ENCODE data around the gene NACC1.

The NACC1 gene

DNA sequence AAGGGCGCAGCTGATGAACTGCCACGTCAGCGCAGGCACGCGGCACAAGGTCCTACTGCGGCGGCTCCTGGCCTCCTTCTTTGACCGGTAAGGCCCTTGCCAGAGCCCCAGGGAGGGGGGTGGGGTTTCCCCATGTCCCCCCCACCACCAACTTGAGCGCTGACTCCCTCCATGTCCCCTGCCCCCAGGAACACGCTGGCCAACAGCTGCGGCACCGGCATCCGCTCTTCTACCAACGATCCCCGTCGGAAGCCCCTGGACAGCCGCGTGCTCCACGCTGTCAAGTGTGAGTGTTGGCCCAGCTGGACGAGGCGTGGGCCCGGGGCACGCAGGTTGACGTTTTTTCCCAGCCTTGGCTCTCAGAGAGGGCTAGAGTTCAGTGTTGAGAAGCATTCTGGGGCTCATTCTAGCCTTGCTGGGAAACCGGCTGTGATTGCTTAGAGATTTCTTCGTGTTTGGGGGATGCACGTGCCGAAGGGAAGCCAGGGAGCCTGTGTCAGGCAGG, 19.3 kb downstream of the NACC1 start:
- no peak for DNase-seq (ENCODE audit: low read depth in 1 of 2, low spot score in 1 of 2)
- no peak overlapping the region for H3K27ac ChIP-seq (replicated peaks)
- no peaks in the 10 kb centered on the region for H3K27me3 ChIP-seq (ENCODE audit: insufficient read depth, poor library complexity, severe bottlenecking)
- TF ChIP-seq, protein P1, sequence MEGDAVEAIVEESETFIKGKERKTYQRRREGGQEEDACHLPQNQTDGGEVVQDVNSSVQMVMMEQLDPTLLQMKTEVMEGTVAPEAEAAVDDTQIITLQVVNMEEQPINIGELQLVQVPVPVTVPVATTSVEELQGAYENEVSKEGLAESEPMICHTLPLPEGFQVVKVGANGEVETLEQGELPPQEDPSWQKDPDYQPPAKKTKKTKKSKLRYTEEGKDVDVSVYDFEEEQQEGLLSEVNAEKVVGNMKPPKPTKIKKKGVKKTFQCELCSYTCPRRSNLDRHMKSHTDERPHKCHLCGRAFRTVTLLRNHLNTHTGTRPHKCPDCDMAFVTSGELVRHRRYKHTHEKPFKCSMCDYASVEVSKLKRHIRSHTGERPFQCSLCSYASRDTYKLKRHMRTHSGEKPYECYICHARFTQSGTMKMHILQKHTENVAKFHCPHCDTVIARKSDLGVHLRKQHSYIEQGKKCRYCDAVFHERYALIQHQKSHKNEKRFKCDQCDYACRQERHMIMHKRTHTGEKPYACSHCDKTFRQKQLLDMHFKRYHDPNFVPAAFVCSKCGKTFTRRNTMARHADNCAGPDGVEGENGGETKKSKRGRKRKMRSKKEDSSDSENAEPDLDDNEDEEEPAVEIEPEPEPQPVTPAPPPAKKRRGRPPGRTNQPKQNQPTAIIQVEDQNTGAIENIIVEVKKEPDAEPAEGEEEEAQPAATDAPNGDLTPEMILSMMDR (IDR thresholded peaks at IDR 0.05; ENCODE audit: insufficient read depth, low read length): no peak
- TF ChIP-seq, protein P2, sequence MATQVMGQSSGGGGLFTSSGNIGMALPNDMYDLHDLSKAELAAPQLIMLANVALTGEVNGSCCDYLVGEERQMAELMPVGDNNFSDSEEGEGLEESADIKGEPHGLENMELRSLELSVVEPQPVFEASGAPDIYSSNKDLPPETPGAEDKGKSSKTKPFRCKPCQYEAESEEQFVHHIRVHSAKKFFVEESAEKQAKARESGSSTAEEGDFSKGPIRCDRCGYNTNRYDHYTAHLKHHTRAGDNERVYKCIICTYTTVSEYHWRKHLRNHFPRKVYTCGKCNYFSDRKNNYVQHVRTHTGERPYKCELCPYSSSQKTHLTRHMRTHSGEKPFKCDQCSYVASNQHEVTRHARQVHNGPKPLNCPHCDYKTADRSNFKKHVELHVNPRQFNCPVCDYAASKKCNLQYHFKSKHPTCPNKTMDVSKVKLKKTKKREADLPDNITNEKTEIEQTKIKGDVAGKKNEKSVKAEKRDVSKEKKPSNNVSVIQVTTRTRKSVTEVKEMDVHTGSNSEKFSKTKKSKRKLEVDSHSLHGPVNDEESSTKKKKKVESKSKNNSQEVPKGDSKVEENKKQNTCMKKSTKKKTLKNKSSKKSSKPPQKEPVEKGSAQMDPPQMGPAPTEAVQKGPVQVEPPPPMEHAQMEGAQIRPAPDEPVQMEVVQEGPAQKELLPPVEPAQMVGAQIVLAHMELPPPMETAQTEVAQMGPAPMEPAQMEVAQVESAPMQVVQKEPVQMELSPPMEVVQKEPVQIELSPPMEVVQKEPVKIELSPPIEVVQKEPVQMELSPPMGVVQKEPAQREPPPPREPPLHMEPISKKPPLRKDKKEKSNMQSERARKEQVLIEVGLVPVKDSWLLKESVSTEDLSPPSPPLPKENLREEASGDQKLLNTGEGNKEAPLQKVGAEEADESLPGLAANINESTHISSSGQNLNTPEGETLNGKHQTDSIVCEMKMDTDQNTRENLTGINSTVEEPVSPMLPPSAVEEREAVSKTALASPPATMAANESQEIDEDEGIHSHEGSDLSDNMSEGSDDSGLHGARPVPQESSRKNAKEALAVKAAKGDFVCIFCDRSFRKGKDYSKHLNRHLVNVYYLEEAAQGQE (IDR thresholded peaks at IDR 0.05; ENCODE audit: insufficient replicate concordance, low read depth): no peak
- no peak for TF ChIP-seq POLR2AphosphoS5 (IDR thresholded peaks at IDR 0.05; ENCODE audit: low read depth)
- H3K4me3 ChIP-seq (replicated peaks; ENCODE audit: insufficient read depth, low read length): no peak overlapping the region

DNA sequence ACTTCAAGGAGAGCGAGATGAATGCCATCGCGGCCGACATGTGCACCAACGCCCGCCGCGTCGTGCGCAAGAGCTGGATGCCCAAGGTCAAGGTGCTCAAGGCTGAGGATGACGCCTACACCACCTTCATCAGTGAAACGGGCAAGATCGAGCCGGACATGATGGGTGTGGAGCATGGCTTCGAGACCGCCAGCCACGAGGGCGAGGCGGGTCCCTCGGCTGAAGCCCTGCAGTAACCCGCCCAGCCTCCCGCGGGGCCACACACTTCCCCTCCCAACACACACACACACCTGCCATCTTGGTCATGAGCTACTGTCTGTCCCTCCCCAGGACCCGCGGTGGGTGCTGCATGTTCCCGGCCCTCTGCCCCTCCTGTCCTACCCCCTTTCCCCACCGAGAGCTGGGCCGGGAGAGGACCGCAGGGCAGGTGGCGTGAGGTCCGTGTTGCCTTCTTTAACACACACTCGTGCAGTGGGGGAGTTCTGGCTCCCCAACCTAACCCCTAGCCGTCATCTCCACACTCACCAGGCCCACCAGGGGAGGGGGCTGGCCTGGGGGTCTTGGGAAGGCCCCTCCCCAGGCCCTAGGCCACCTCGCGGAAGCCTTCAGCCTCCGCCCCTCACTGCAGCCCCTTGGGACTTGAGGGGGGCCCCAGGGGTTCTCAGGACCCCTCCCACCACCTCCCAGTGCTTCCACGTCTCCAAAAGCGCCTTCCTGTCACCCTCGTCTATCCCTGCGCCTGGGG, 20.3 kb downstream of the NACC1 start:
- Histone ChIP-seq H3K4me3 (replicated peaks; ENCODE audit: insufficient read depth, low read length) (no peak overlapping the region), H3K27me3 (ENCODE audit: insufficient read depth, poor library complexity, severe bottlenecking) (no peaks in the 10 kb centered on the region), H3K27ac (replicated peaks) (peak overlapping the region; percentile 50)
- TF ChIP-seq POLR2AphosphoS5 (IDR thresholded peaks at IDR 0.05; ENCODE audit: low read depth) (peak; percentile 15; the same call in 1 of the 2 replicates), SPI1 (IDR thresholded peaks at IDR 0.05; ENCODE audit: borderline replicate concordance, low read depth) (no peak)
- no peak for DNase-seq (ENCODE audit: low read depth in 1 of 2, low spot score in 1 of 2)

DNA sequence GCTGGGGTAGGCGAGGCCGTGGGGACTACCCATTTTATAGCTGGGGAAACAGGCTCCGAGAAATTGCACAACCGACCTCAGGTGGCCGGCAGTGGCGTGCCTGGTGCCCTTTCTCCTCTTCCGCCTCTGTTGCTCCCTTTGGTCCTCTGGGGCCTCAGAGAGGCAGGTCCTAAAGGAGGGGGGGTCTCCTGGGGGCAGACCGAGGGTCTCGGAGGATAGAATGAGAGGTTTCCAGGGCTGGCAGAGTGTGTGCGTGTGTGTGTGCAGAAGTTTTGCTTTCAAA, 20.8 kb downstream of the NACC1 start:
- peak in 1 of 2 experiments; percentile 71 for DNase-seq (ENCODE audit: low read depth in 1 of 2, low spot score in 1 of 2)
- Histone ChIP-seq H3K27me3 (ENCODE audit: insufficient read depth, poor library complexity, severe bottlenecking) (no peaks in the 10 kb centered on the region), H3K4me3 (replicated peaks; ENCODE audit: insufficient read depth, low read length) (no peak overlapping the region), H3K27ac (replicated peaks) (peak overlapping the region; percentile 50)
- TF ChIP-seq GABPA (IDR thresholded peaks at IDR 0.05; ENCODE audit: low read depth): no peak
- no peak for TF ChIP-seq POLR2AphosphoS5 (IDR thresholded peaks at IDR 0.05; ENCODE audit: low read depth)

DNA sequence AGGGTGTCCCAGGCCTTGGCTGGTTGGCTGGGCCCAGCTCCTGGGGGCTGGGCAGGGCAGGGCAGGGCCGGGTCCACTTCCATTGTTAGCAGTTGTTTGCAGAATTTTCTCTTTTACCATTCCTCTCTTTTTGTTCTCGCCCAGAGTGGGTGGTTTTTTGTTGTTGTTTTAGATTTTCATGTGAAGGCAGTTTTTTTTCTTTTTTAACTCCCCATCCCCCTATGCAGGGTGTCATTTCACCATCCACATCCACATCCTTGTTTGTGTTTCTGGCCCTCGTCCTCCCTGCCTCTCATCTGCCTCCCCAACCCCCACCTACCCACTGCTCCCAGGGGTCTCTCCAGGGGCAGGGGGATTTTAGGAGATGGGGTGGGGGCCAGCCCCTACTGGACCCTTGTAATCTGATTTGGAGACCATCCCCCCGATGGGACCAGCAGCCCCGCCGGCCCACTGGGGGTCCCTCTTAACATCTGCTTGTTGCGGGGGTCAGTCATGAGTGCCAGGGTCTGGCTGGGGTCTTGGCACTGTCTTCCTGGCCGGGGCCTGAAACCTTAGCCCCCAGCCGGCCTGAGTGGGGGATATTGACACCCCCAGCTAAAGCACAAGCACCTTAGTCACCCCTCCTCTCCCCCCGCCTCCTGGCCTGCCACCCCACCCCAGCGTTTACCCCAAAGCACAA, 21.7 kb downstream of the NACC1 start:
- H3K4me3 ChIP-seq (replicated peaks; ENCODE audit: insufficient read depth, low read length): no peak overlapping the region
- H3K27ac ChIP-seq (replicated peaks): peak overlapping the region; percentile 66
- no peaks in the 10 kb centered on the region for H3K27me3 ChIP-seq (ENCODE audit: insufficient read depth, poor library complexity, severe bottlenecking)
- no peak for DNase-seq (ENCODE audit: low read depth in 1 of 2, low spot score in 1 of 2)
- TF ChIP-seq GABPA (IDR thresholded peaks at IDR 0.05; ENCODE audit: low read depth): no peak
- TF ChIP-seq SPI1 (IDR thresholded peaks at IDR 0.05; ENCODE audit: borderline replicate concordance, low read depth): no peak
- TF ChIP-seq, protein P1 (IDR thresholded peaks at IDR 0.05; ENCODE audit: insufficient read depth, low read length): no peak
- TF ChIP-seq, protein P2 (IDR thresholded peaks at IDR 0.05; ENCODE audit: insufficient replicate concordance, low read depth): no peak
- TF ChIP-seq POLR2AphosphoS5 (IDR thresholded peaks at IDR 0.05; ENCODE audit: low read depth): no peak
